Stimulated activated naive CD4-positive, alpha-beta T cell treated with Interleukin-2 at 50 U/mL for 16 hours (primary cell): ENCODE data around the gene GJA3.
A peak's percentile ranks its signal among the peaks of the same experiment; 100 is the strongest.

ENCODE experiments used
- DNase-seq: peaks from one replicate; lab custom pipeline; 2025; lab: John Stamatoyannopoulos, UW

GJA3 gene

GRCh38 chr13:20151016-20151415, 9.8 kb downstream of the GJA3 start:
- DNase-seq, result no peak

- no peak for DNase-seq
These were observed 10.3 kb downstream of the GJA3 start for GRCh38 chr13:20150561-20150960.

GRCh38 chr13:20149762-20150161, 11.1 kb downstream of the GJA3 start:
- no peak for DNase-seq

DNA sequence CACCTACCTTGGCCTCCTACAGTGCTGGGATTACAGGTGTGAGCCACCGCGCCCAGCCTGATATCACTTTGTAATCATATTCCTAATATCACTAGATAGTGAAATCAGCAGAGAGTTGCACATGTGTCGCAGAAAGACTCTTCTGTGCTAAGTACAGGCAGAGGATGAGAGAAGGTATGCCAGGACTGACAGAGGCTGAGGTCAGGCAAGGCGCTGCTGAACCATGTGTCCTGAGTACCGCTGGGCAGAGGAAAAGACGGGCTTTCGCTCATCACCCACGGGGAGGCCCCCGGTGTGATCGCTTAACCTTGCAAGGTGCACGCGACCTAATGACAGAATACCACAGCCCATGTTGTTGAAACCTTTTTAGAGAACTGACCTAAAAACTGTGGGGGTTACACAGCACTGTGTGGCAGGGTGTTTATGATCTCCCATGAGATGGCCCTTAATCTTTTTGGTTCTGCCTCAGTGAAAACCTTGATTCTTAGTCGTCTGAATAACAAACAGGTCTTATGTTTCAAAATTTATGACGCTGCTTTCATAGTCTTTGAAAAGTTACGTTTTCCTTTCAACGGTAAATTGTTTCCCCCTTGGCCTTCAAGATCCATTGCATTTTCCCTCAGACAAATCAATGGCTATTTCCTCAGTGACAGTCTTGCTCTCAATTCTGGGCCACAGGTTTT, 12.2 kb downstream of the GJA3 start:
- no peak for DNase-seq

DNA sequence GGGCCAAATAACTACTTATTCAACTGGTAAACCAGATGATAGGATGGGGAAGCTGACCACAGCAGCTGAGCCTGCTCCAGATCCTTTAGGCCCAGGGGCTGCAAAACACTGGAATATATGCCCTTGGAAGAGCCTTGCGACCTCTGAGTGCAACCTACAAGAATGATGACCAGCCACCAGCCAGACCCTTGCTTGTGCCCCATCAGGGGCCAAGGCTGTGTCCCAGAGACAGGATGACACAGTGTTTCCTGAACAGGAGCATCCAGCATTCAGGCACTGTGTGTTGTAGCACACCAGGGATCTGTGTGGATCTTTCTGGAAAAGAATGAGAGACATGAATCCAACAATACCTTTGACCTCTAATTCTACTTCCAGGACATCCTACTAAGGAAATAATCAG, 14.5 kb downstream of the GJA3 start:
- no peak for DNase-seq

GRCh38 chr13:20145521-20145920, 15.3 kb downstream of the GJA3 start:
- no peak for DNase-seq

- no peak for DNase-seq
These were observed 16.6 kb downstream of the GJA3 start for GRCh38 chr13:20144141-20144850.

DNA sequence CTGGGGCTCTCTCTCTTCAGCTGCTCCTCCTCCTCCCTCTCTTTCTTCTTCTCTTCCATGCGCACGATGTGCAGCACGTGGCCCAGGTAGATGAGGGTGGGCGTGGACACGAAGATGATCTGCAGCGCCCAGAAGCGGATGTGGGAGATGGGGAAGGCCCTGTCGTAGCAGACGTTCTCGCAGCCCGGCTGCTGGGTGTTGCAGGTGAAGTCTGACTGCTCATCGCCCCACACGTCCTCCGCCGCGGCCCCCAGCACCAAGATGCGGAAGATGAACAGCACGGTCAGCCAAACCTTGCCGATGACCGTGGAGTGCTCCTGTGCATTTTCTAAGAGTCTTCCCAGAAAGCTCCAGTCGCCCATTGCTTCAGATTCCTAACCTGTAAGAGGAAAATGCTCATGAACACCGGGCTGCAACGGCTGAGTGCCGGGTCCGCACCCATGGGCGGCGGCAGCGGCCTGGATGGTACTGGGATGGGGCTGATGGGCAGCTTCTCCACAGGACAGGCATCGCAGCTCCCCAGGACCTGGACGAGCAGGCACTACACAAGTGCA, 17.8 kb downstream of the GJA3 start:
- DNase-seq, result no peak

- no peak for DNase-seq
These were observed 18.6 kb downstream of the GJA3 start for GRCh38 chr13:20142023-20142926.

GRCh38 chr13:20141238-20142022, 19.4 kb downstream of the GJA3 start:
- DNase-seq, result no peak

GRCh38 chr13:20140487-20140886, 20.4 kb downstream of the GJA3 start:
- no peak for DNase-seq

GRCh38 chr13:20137875-20138274, 23.0 kb downstream of the GJA3 start:
- no peak for DNase-seq

GRCh38 chr13:20136781-20137703, 23.8 kb downstream of the GJA3 start:
- DNase-seq, result peak; percentile 11

GRCh38 chr13:20134732-20135131, 26.1 kb downstream of the GJA3 start:
- DNase-seq, result no peak

GRCh38 chr13:20132052-20132634, 28.7 kb downstream of the GJA3 start:
- DNase-seq, result no peak

GRCh38 chr13:20131057-20131832, 29.6 kb downstream of the GJA3 start:
- no peak for DNase-seq

DNA sequence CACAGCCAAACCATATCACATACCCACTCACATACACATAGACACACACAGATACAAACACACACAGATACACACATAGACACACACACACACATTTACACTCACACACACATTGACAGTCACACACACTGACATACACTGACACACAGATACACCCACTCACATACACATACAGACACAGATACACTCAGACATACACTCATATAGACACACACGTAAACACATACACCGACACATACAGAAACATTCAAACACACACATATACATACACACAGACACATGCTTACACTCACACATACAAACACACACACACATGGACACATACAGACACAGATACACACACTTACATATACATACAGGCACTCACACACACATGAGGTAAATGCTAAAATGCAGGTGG, 30.2 kb downstream of the GJA3 start:
- no peak for DNase-seq

DNA sequence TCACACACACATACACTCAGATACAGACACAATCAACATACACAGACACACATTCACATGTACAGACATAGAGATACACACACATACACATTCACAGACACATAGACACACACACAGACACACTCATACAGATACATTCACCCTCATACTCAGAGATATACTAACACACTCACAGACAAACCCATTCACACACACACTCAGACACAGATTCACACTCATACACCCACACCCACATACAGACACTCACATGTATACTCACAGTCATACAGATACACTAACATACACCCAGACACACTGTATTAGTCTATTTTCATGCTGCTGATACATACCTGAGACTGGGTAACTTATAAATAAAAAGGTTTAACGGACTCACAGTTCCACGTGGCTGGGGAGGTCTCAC, 30.8 kb downstream of the GJA3 start:
- DNase-seq, result no peak

DNA sequence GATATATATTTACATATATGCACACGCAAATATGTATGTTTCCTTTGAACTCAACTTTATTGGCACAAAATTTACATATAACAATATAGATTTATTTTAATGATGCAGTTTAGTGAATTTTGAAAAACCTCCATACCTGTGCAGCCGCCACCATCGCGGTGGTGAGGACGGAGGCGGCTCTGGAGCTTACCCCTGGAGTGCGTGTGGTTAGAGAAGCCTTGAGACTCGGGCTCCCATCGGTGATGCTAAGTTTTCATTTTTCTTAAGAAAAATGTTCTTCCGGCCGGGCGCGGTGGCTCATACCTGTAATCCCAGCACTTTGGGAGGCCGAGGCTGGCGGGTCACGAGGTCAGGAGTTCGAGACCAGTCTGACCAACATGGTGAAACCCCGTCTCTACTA, 31.8 kb downstream of the GJA3 start:
- DNase-seq, result no peak
